Astrocyte (in vitro differentiated cells and primary cell): Measurements from ENCODE around the gene RBM48. TPM values are rescaled to one million over a fixed set of nuclear protein-coding genes. Genes with fewer than 3 reads are reported as not detected.

Experiments
- DNase-seq: peaks from one replicate; pipeline ENCODE4 v3.0.0-alpha.2; 2010; ENCODE audit warnings: low read depth
- FAIRE-seq: peaks from 2 replicates; lab custom pipeline; 2011; peaks lifted over from hg19 to GRCh38; lab: Jason Lieb, UNC
- H2AFZ ChIP-seq: 2 replicates; pipeline ENCODE4 v1.6.0; 2012; ENCODE audit warnings: low read depth, low read length, inconsistent platforms
- H3K27ac ChIP-seq: 2 replicates; pipeline ENCODE4 v1.5.1; 2011; ENCODE audit warnings: low read depth, low read length, inconsistent platforms
- H3K27me3 ChIP-seq: 2 replicates; pipeline ENCODE4 v1.6.0; 2011; ENCODE audit warnings: low read length, inconsistent platforms; ENCODE audit not compliant: insufficient read depth
- H3K36me3 ChIP-seq: 2 replicates; pipeline ENCODE4 v1.5.1; 2011; ENCODE audit warnings: low read length, inconsistent platforms; ENCODE audit not compliant: insufficient read depth
- H3K4me1 ChIP-seq: 2 replicates; pipeline ENCODE4 v1.5.1; 2011; ENCODE audit warnings: low read length, inconsistent platforms; ENCODE audit not compliant: insufficient read depth
- H3K4me2 ChIP-seq: 2 replicates; pipeline ENCODE4 v1.6.0; 2012; ENCODE audit warnings: low read length, inconsistent platforms
- H3K4me3 ChIP-seq: 2 replicates; pipeline ENCODE4 v1.5.1; 2011; ENCODE audit warnings: low read depth, mild to moderate bottlenecking, low read length, inconsistent platforms; ENCODE audit not compliant: insufficient read depth
- H3K79me2 ChIP-seq: 2 replicates; pipeline ENCODE4 v1.6.0; 2012; ENCODE audit warnings: mild to moderate bottlenecking, low read length, inconsistent platforms; ENCODE audit not compliant: insufficient read depth
- H3K9ac ChIP-seq: 2 replicates; pipeline ENCODE4 v1.6.0; 2012; ENCODE audit warnings: mild to moderate bottlenecking, low read length, inconsistent platforms
- H3K9me3 ChIP-seq: 2 replicates; pipeline ENCODE4 v1.5.1; 2012; ENCODE audit warnings: low read depth, mild to moderate bottlenecking, low read length, inconsistent platforms; ENCODE audit not compliant: insufficient read depth
- H4K20me1 ChIP-seq: 2 replicates; pipeline ENCODE4 v1.6.0; 2012; ENCODE audit warnings: low read length, inconsistent platforms; ENCODE audit not compliant: insufficient read depth
- H3K27ac Mint-ChIP-seq: one replicate; pipeline ENCODE4 v1.8.0; 2021; ENCODE audit warnings: mild to moderate bottlenecking, mixed read lengths; ENCODE audit not compliant: unreplicated experiment
- H3K27me3 Mint-ChIP-seq: one replicate; pipeline ENCODE4 v1.8.0; 2021; ENCODE audit warnings: low read depth, mixed read lengths; ENCODE audit not compliant: unreplicated experiment
- H3K36me3 Mint-ChIP-seq: one replicate; pipeline ENCODE4 v1.8.0; 2021; ENCODE audit warnings: low read depth, mixed read lengths; ENCODE audit not compliant: unreplicated experiment
- H3K4me1 Mint-ChIP-seq: one replicate; pipeline ENCODE4 v1.8.0; 2021; ENCODE audit warnings: low read depth, mixed read lengths; ENCODE audit not compliant: unreplicated experiment
- H3K4me3 Mint-ChIP-seq: one replicate; pipeline ENCODE4 v1.8.0; 2021; ENCODE audit warnings: mild to moderate bottlenecking, moderate library complexity, mixed read lengths; ENCODE audit not compliant: unreplicated experiment
- H3K9me3 Mint-ChIP-seq: one replicate; pipeline ENCODE4 v1.8.0; 2021; ENCODE audit warnings: mild to moderate bottlenecking, mixed read lengths; ENCODE audit not compliant: unreplicated experiment
- CTCF ChIP-seq: IDR thresholded peaks from 2 replicates; pipeline ENCODE4 v1.5.1; 2011; ENCODE audit warnings: low read depth, mild to moderate bottlenecking, inconsistent platforms, low read length, moderate library complexity; ENCODE audit not compliant: insufficient read depth
- EZH2 ChIP-seq: IDR thresholded peaks from 2 replicates; pipeline ENCODE4 v1.6.1; 2012; ENCODE audit warnings: mild to moderate bottlenecking, low read length, inconsistent platforms; ENCODE audit not compliant: insufficient read depth
- total RNA-seq: library from RNA; stranded (reverse); gene quantifications from 2 replicates; pipeline ENCODE4 v1.2.1, GENCODE V29; 2021

The RBM48 gene
- total RNA-seq, 1 donor from 2014 or later = 10.3 TPM

- Histone ChIP-seq H3K4me1 (peaks cover 9% of the 10 kb centered on the region), H3K9ac (no peak overlapping the region), H3K79me2 (peaks cover 100% of the 10 kb centered on the region), H3K27ac (no peak overlapping the region), H2AFZ (no peak overlapping the region), H3K9me3 (no peaks in the 10 kb centered on the region), H3K4me2 (no peak overlapping the region), H3K27me3 (no peaks in the 10 kb centered on the region), H3K4me3 (no peak overlapping the region), H3K36me3 (peaks cover 6% of the 10 kb centered on the region), H4K20me1 (peaks cover 77% of the 10 kb centered on the region)
- H3K36me3 Mint-ChIP-seq = peaks cover 3% of the 10 kb centered on the region
- no peak overlapping the region for H3K4me3 Mint-ChIP-seq
- DNase-seq (no peak), FAIRE-seq (no peak)
- H3K4me1 Mint-ChIP-seq = peaks cover 10% of the 10 kb centered on the region
- no peaks in the 10 kb centered on the region for H3K27me3 Mint-ChIP-seq
- no peaks in the 10 kb centered on the region for H3K9me3 Mint-ChIP-seq
- H3K27ac Mint-ChIP-seq = no peak overlapping the region
- TF ChIP-seq CTCF = no peak
- no peak for TF ChIP-seq EZH2
Measured at GRCh38 chr7:92584953-92585352, 56.4 kb downstream of the RBM48 start.

GRCh38 chr7:92586403-92586802 lies 57.8 kb downstream of the RBM48 start:
- Mint-ChIP-seq H3K4me3 (no peak overlapping the region), H3K9me3 (no peaks in the 10 kb centered on the region), H3K27ac (no peak overlapping the region), H3K36me3 (peaks cover 3% of the 10 kb centered on the region), H3K27me3 (no peaks in the 10 kb centered on the region), H3K4me1 (peaks cover 10% of the 10 kb centered on the region)
- Histone ChIP-seq H2AFZ (no peak overlapping the region), H3K4me3 (no peak overlapping the region), H3K4me1 (peaks cover 9% of the 10 kb centered on the region), H3K9ac (no peak overlapping the region), H3K9me3 (no peaks in the 10 kb centered on the region), H3K4me2 (peak overlapping the region; percentile 35), H3K36me3 (peaks cover under 1% of the 10 kb centered on the region), H3K27me3 (no peaks in the 10 kb centered on the region), H4K20me1 (peaks cover 70% of the 10 kb centered on the region), H3K79me2 (peaks cover 87% of the 10 kb centered on the region), H3K27ac (no peak overlapping the region)
- no peak for TF ChIP-seq EZH2
- TF ChIP-seq CTCF = no peak
- DNase-seq (peak; percentile 29), FAIRE-seq (no peak)

- Mint-ChIP-seq H3K36me3 (peaks cover 3% of the 10 kb centered on the region), H3K27me3 (peaks cover 3% of the 10 kb centered on the region), H3K9me3 (no peaks in the 10 kb centered on the region), H3K27ac (no peak overlapping the region), H3K4me3 (no peak overlapping the region), H3K4me1 (peaks cover 10% of the 10 kb centered on the region)
- no peak for DNase-seq
- no peaks in the 10 kb centered on the region for H3K36me3 ChIP-seq
- H3K9me3 ChIP-seq = no peaks in the 10 kb centered on the region
- H3K4me3 ChIP-seq = no peak overlapping the region
- no peak overlapping the region for H2AFZ ChIP-seq
- peaks cover 66% of the 10 kb centered on the region for H4K20me1 ChIP-seq
- no peak overlapping the region for H3K9ac ChIP-seq
- H3K4me2 ChIP-seq = peak overlapping the region; percentile 35
- no peak for FAIRE-seq
- peaks cover 83% of the 10 kb centered on the region for H3K79me2 ChIP-seq
- peaks cover 9% of the 10 kb centered on the region for H3K4me1 ChIP-seq
- no peak for TF ChIP-seq EZH2
- no peak for TF ChIP-seq CTCF
- no peaks in the 10 kb centered on the region for H3K27me3 ChIP-seq
- no peak overlapping the region for H3K27ac ChIP-seq
Measured at GRCh38 chr7:92586841-92587240, 58.2 kb downstream of the RBM48 start.
